Sigmoid colon (tissue), 7 donors: ENCODE results near the gene KLHL15. TPM values are rescaled to one million over a fixed set of nuclear protein-coding genes. Genes with fewer than 3 reads are reported as not detected.
A peak's percentile ranks its signal among the peaks of the same experiment; 100 is the strongest.

Experiments
- DNase-seq: peaks from one replicate; pipeline ENCODE4 v3.0.0-alpha.2; 2019
- H3K27ac ChIP-seq, 4 donors: fragments of 200-600 bp; sonication (generic); one replicate each; pipeline ENCODE4 v1.5.1; 2016 to 2019; ENCODE audit warnings: mild to moderate bottlenecking in 1 of 4
- H3K27me3 ChIP-seq, 3 donors: fragments of 200-600 bp; sonication (generic); one replicate each; pipeline ENCODE4 v1.5.1; 2019; ENCODE audit warnings: mild to moderate bottlenecking in 1 of 3
- H3K36me3 ChIP-seq, 4 donors: fragments of 200-600 bp; sonication (generic); one replicate each; pipeline ENCODE4 v1.5.1; 2016 to 2019
- H3K4me1 ChIP-seq, 4 donors: fragments of 200-600 bp; sonication (generic); one replicate each; pipeline ENCODE4 v1.5.1; 2017 to 2019
- H3K4me3 ChIP-seq, 4 donors: fragments of 200-600 bp; sonication (generic); one replicate each; pipeline ENCODE4 v1.5.1; 2017 to 2019; ENCODE audit warnings: mild to moderate bottlenecking in 2 of 4, moderate library complexity in 1 of 4
- H3K9me3 ChIP-seq, 4 donors: fragments of 200-600 bp in 3 of 4; sonication (generic) in 3 of 4; one replicate each; pipeline versions ENCODE4 v1.5.1 to v1.6.1; 2013 to 2019
- CTCF ChIP-seq, 4 experiments: fragments of 450-650 bp in 3 of 4; fragments of 200-600 bp in 1 of 4; IDR thresholded peaks; one replicate each; pipeline ENCODE4 v1.5.1; 2016 to 2019; ENCODE audit warnings: antibody characterized with exemption in 4 of 4, mild to moderate bottlenecking in 3 of 4, moderate library complexity in 2 of 4
- EP300 ChIP-seq, 4 donors: sonication (generic); formaldehyde crosslinking; IDR thresholded peaks; one replicate each; pipeline ENCODE4 v1.6.1; 2017; ENCODE audit warnings: antibody characterized with exemption in 4 of 4
- POLR2A ChIP-seq, 2 donors: fragments of 450-650 bp; IDR thresholded peaks; one replicate each; pipeline ENCODE4 v1.6.1; 2016; ENCODE audit warnings: antibody characterized with exemption in 2 of 2, mild to moderate bottlenecking in 2 of 2, moderate library complexity in 2 of 2
- POLR2AphosphoS5 ChIP-seq, 4 donors: sonication (generic); formaldehyde crosslinking; IDR thresholded peaks; one replicate each; pipeline ENCODE4 v1.6.1; 2017; ENCODE audit warnings: antibody characterized with exemption in 4 of 4
- WGBS, 2 donors: extraction: QIAGEN DNeasy Blood & Tissue Kit; methylation state at CpG; one replicate each; pipeline ENCODE4 v1.1.7; 2013; 5-methylcytosine and 5-hydroxymethylcytosine counted together
- intact Hi-C: fragments of 100-400 bp; cut with DNase I; formaldehyde crosslinking; loops from one replicate; pipeline ENCODE4 v1.15.1; 2023
- polyA plus RNA-seq, 3 donors: library from polyadenylated mRNA; stranded (reverse); fragments of 200-250 nt; gene quantifications; one replicate each; pipeline ENCODE4 v1.2.3, GENCODE V29; 2013
- total RNA-seq, 4 donors: library from RNA; depleted of rRNA; stranded (reverse); fragments of >200 nt; gene quantifications; one replicate each; pipeline ENCODE4 v1.1.0, GENCODE V29; 2016
- donor health status: healthy with polysubstance abuse.
- donor health status: Bipolar disorder and iron deficiency.
- donor health status: healthy.

The KLHL15 gene, protein sequence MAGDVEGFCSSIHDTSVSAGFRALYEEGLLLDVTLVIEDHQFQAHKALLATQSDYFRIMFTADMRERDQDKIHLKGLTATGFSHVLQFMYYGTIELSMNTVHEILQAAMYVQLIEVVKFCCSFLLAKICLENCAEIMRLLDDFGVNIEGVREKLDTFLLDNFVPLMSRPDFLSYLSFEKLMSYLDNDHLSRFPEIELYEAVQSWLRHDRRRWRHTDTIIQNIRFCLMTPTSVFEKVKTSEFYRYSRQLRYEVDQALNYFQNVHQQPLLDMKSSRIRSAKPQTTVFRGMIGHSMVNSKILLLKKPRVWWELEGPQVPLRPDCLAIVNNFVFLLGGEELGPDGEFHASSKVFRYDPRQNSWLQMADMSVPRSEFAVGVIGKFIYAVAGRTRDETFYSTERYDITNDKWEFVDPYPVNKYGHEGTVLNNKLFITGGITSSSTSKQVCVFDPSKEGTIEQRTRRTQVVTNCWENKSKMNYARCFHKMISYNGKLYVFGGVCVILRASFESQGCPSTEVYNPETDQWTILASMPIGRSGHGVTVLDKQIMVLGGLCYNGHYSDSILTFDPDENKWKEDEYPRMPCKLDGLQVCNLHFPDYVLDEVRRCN
- total RNA-seq (10 to 100 TPM in 2 of 4 donors, 1 to 10 TPM in 2; 8.0 to 15.1 (median 10.0) TPM), polyA plus RNA-seq (1 to 10 TPM in 1 of 3 donors, under 1 TPM in 2; 0.60 to 2.0 (median 0.92) TPM)

GRCh38 chrX:24027086-24027485, at the start of gene KLHL15:
Gene KLHL15, minus strand, starts transcription at chrX:24027186. Its CDS starts 20,493 bp downstream, at chrX:24006693.
- Histone ChIP-seq H3K4me3 (peak within 1 kb of the TSS; percentile 54 to 83 (median 79)), H3K27ac (peak within 1 kb of the TSS; percentile 93 to 98 (median 96))

DNA sequence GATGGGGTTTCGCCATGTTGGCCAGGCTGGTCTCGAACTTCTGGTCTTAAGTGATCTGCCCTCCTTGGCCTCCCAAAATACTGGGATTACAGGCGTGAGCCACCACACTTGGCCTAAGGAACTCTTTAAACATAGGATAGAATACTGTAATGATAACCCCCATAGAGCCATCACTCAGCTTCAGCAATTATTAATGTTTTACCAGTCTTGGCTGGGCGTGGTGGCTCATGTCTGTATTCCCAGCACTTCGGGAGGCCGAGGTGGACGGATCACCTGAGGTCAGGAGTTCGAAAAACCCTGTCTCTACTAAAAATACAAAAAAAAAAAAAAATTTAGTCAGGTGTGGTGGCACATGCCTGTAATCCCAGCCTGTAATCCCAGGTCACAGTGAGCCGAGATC, 42.9 kb upstream of the KLHL15 start:
- intact Hi-C loops, result no loop called here
- WGBS, 2 donors, result 81 to 89% methylated on average over 9 of the region's 9 CpGs
- no peak for DNase-seq
- Histone ChIP-seq H3K4me3 (no peak overlapping the region), H3K27ac (no peak overlapping the region), H3K27me3 (no peaks in the 10 kb centered on the region), H3K36me3 (peaks cover 0 to 73% (median 11%) of the 10 kb centered on the region in 4 donors), H3K4me1 (no peaks in the 10 kb centered on the region), H3K9me3 (no peaks in the 10 kb centered on the region)
- TF ChIP-seq POLR2AphosphoS5 (IDR thresholded peaks at IDR 0.05), result no peak
- no peak for TF ChIP-seq POLR2A (IDR thresholded peaks at IDR 0.05)

More at GRCh38 chrX:24027086-24027485, at the start of gene KLHL15:
- Histone ChIP-seq H3K27me3 (no peaks in the 10 kb centered on the region), H3K36me3 (no peaks in the 10 kb centered on the region), H3K4me1 (no peaks in the 10 kb centered on the region), H3K9me3 (no peaks in the 10 kb centered on the region)
- TF ChIP-seq CTCF (IDR thresholded peaks at IDR 0.05) (no peak), POLR2A (IDR thresholded peaks at IDR 0.05) (no peak), POLR2AphosphoS5 (IDR thresholded peaks at IDR 0.05) (no peak)
- DNase-seq, result no peak
- 88 to 91% methylated on average over 7 of the region's 7 CpGs for WGBS, 2 donors
- intact Hi-C loops, result no loop called here

GRCh38 chrX:24063488-24063887, 36.5 kb upstream of the KLHL15 start:
- Histone ChIP-seq H3K27me3 (no peaks in the 10 kb centered on the region), H3K9me3 (no peaks in the 10 kb centered on the region), H3K4me3 (no peak overlapping the region), H3K4me1 (no peaks in the 10 kb centered on the region), H3K27ac (no peak overlapping the region), H3K36me3 (peaks cover 9 to 85% (median 36%) of the 10 kb centered on the region in 4 donors)
- intact Hi-C loops, result no loop called here
- no peak for DNase-seq
- WGBS, 2 donors, result 83 to 94% methylated on average over 6 of the region's 6 CpGs
- TF ChIP-seq CTCF (IDR thresholded peaks at IDR 0.05) (no peak), POLR2AphosphoS5 (IDR thresholded peaks at IDR 0.05) (no peak), POLR2A (IDR thresholded peaks at IDR 0.05) (no peak), EP300 (IDR thresholded peaks at IDR 0.05) (no peak)

DNA sequence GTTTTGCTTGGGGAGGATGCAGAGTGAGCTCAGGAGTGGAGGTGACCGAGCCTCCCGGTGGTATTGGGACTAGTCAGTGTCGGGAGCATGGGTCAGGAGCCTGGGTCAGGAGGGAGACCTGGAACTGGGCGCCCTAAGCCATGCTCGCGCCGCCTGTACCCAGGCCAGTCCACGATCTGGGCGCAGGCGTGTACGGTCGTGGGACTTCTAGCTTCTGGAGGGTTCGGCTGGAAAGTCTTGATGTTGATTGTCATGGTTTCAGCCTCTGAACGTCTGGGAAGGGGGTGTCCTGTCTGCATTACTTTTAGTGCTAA, 28.0 kb upstream of the KLHL15 start:
- WGBS, 2 donors, result 0% methylated on average over 14 of the region's 14 CpGs
- Histone ChIP-seq H3K27ac (peak overlapping the region in 2 of 4 donors; percentile 89 to 91), H3K4me3 (peak overlapping the region in 3 of 4 donors; percentile 67 to 81 (median 70)), H3K4me1 (peaks cover 0 to 6% (median 0%) of the 10 kb centered on the region in 4 donors), H3K36me3 (peaks cover 0 to 16% (median 10%) of the 10 kb centered on the region in 4 donors), H3K9me3 (no peaks in the 10 kb centered on the region), H3K27me3 (no peaks in the 10 kb centered on the region)
- no peak for TF ChIP-seq EP300 (IDR thresholded peaks at IDR 0.05)
- TF ChIP-seq CTCF (IDR thresholded peaks at IDR 0.05), result no peak
- TF ChIP-seq POLR2AphosphoS5 (IDR thresholded peaks at IDR 0.05), result no peak
- no peak for TF ChIP-seq POLR2A (IDR thresholded peaks at IDR 0.05)
- intact Hi-C loops, result loop anchor here (2.0 to 10.0 kb wide), 3 partner anchors 148 to 310 kb away; partner anchors contain the start of genes ACOT9, APOO and SAT1
- DNase-seq, result no peak
